SK-N-MC (cell line): Measurements from ENCODE around the gene CHST1.

Experiments used
- DNase-seq: peaks from one replicate; pipeline ENCODE4 v3.0.0-alpha.2; 2011; ENCODE audit warnings: low read depth, low spot score
- H3K27ac ChIP-seq: fragments of 200-600 bp; sonication (generic); 2 replicates; pipeline ENCODE4 v1.5.1; 2016; ENCODE audit warnings: mixed run types
- H3K36me3 ChIP-seq: fragments of 200-600 bp; sonication (generic); 2 replicates; pipeline ENCODE4 v1.6.1; 2017; ENCODE audit warnings: antibody characterized with exemption, low read length, mixed read lengths; ENCODE audit not compliant: insufficient read depth
- H3K4me3 ChIP-seq: fragments of 200-600 bp; sonication (generic); 2 replicates; pipeline ENCODE4 v1.5.1; 2016
- H3K9ac ChIP-seq: fragments of 200-600 bp; sonication (generic); 2 replicates; pipeline ENCODE4 v1.8.0; 2017; ENCODE audit warnings: mixed run types, mixed read lengths; ENCODE audit not compliant: insufficient read length
- H3K9me3 ChIP-seq: fragments of 200-600 bp; sonication (generic); 2 replicates; pipeline ENCODE4 v1.6.1; 2017; ENCODE audit warnings: low read depth, mild to moderate bottlenecking, antibody characterized with exemption, low read length, moderate library complexity, mixed read lengths
- EZH2 ChIP-seq: fragments of 200-600 bp; sonication (generic); IDR thresholded peaks from one replicate; pipeline ENCODE4 v1.6.1; 2017; ENCODE audit warnings: antibody characterized with exemption
- FOXP2 ChIP-seq: optimal IDR thresholded peaks from 2 replicates; pipeline ENCODE3; 2011; ENCODE audit warnings: mild to moderate bottlenecking, moderate library complexity; ENCODE audit not compliant: insufficient read depth; ENCODE audit errors: extremely low read length, control extremely low read depth
- POLR2AphosphoS5 ChIP-seq: IDR thresholded peaks from 2 replicates; pipeline ENCODE4 v1.6.1; 2012; ENCODE audit warnings: mild to moderate bottlenecking, low read depth, low read length, borderline replicate concordance

Gene CHST1

GRCh38 chr11:45607995-45608394 lies 57.4 kb downstream of the CHST1 start:
- no peak for DNase-seq
- Histone ChIP-seq H3K9ac (no peak overlapping the region), H3K4me3 (no peak overlapping the region), H3K9me3 (no peaks in the 10 kb centered on the region), H3K27ac (no peak overlapping the region), H3K36me3 (no peaks in the 10 kb centered on the region)
- TF ChIP-seq POLR2AphosphoS5 (no peak), FOXP2 (no peak), EZH2 (no peak)

- Histone ChIP-seq H3K27ac (no peak overlapping the region), H3K9ac (no peak overlapping the region), H3K4me3 (no peak overlapping the region), H3K9me3 (no peaks in the 10 kb centered on the region), H3K36me3 (no peaks in the 10 kb centered on the region)
- no peak for DNase-seq
- TF ChIP-seq FOXP2, result no peak
- TF ChIP-seq POLR2AphosphoS5, result no peak
- no peak for TF ChIP-seq EZH2
These were observed 58.7 kb downstream of the CHST1 start for GRCh38 chr11:45606514-45607281.

GRCh38 chr11:45605051-45605450 lies 60.4 kb downstream of the CHST1 start:
- Histone ChIP-seq H3K4me3 (no peak overlapping the region), H3K9me3 (no peaks in the 10 kb centered on the region), H3K36me3 (no peaks in the 10 kb centered on the region), H3K27ac (no peak overlapping the region), H3K9ac (no peak overlapping the region)
- TF ChIP-seq EZH2 (no peak), FOXP2 (no peak), POLR2AphosphoS5 (no peak)
- no peak for DNase-seq

GRCh38 chr11:45603946-45604682 lies 61.3 kb downstream of the CHST1 start:
- H3K9me3 ChIP-seq, result no peaks in the 10 kb centered on the region
- TF ChIP-seq POLR2AphosphoS5, result no peak
- TF ChIP-seq FOXP2, result no peak
- TF ChIP-seq EZH2, result no peak
- H3K9ac ChIP-seq, result no peak overlapping the region
- H3K4me3 ChIP-seq, result no peak overlapping the region
- H3K27ac ChIP-seq, result no peak overlapping the region
- no peaks in the 10 kb centered on the region for H3K36me3 ChIP-seq
- DNase-seq, result no peak

- no peak overlapping the region for H3K27ac ChIP-seq
- H3K9ac ChIP-seq, result no peak overlapping the region
- TF ChIP-seq POLR2AphosphoS5 (no peak), FOXP2 (no peak), EZH2 (no peak)
- no peak for DNase-seq
- no peaks in the 10 kb centered on the region for H3K36me3 ChIP-seq
- no peak overlapping the region for H3K4me3 ChIP-seq
- no peaks in the 10 kb centered on the region for H3K9me3 ChIP-seq
These were observed 66.1 kb downstream of the CHST1 start for GRCh38 chr11:45599161-45599943.
